ENCODE data around the gene PKN1.
A peak's percentile ranks its signal among the peaks of the same experiment; 100 is the strongest.

PKN1 gene

DNA sequence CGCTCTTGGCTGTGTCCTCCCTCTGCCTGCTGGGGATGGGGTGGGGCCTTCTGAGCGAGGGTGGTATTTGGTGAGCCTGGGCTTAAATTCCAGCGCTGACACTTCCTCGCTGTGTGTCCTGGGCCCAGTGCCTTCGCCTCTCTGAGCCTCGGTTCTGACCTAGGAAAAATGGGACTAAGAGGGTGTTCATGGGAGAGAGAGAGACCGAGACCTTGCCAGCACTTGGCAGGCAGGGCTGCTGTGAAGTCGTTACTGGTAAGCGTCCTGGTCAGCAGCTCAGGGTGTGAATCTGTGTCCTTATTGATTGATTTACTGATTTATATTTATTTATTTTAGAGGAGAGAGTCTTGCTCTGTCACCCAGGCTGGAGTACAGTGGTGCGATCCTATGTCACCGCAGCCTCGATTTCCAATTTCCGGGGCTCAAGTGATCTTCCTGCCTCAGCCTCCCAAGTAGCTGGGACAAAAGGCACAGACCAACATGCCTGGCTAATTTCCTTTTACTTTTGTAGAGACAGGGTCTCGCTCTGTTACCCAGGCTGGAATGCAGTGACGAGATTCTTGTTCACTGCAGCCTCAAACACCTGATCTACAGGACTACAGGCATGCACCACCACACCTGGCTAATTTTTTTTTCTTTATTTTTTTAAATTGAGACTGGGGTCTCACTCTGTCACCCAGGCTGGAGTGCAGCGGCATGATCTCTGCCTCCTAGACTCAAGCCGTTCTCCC lies 2.4 kb downstream of the PKN1 start:
- CTCF ChIA-PET: no interaction called here
- TF ChIP-seq, protein P1, sequence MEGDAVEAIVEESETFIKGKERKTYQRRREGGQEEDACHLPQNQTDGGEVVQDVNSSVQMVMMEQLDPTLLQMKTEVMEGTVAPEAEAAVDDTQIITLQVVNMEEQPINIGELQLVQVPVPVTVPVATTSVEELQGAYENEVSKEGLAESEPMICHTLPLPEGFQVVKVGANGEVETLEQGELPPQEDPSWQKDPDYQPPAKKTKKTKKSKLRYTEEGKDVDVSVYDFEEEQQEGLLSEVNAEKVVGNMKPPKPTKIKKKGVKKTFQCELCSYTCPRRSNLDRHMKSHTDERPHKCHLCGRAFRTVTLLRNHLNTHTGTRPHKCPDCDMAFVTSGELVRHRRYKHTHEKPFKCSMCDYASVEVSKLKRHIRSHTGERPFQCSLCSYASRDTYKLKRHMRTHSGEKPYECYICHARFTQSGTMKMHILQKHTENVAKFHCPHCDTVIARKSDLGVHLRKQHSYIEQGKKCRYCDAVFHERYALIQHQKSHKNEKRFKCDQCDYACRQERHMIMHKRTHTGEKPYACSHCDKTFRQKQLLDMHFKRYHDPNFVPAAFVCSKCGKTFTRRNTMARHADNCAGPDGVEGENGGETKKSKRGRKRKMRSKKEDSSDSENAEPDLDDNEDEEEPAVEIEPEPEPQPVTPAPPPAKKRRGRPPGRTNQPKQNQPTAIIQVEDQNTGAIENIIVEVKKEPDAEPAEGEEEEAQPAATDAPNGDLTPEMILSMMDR (IDR thresholded peaks at IDR 0.05; ENCODE audit: control extremely low read depth, extremely low read depth, low read depth, missing control alignments): no peak

DNA sequence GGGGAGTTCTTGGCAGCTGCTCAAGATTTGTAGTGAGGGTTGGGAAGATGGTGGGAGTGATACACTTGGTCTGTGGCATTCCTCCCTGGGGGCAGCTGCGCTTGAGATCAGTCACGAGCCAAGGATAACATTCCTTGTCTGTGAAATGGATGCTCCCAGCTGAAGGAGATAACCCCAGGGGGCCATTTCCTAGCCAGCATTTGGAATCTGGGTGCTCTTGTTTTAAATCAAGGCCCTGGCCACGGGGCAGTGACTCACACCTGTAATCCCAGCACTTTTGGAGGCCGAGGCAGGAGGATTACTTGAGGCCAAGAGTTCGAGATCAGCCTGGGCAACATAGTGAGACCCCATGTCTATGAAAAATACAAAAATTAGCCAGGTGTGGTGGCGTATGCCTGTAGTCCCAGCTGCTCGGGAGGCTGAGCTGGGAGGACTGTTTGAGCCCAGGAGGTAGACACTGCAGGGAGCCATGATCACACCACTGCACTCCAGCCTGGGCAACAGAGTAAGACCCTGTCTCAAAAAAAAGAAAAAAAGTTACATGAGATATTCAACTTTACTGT lies 4.6 kb downstream of the PKN1 start:
- TF ChIP-seq, protein P1 (IDR thresholded peaks at IDR 0.05; ENCODE audit: control extremely low read depth, extremely low read depth, low read depth, missing control alignments): no peak
- POLR2A ChIA-PET: interaction anchor here (0.7 kb wide), 1 partner anchor 15 kb away, joined by 8 read pairs; no protein-coding TSS in a partner anchor
- CTCF ChIA-PET: interaction anchor here (1.3 to 3.2 kb wide), 2 partner anchors 34 to 42 kb away, joined by 6 to 13 read pairs; no protein-coding TSS in a partner anchor
- DNase-seq (ENCODE audit: extremely low spot score): no peak

More for the DNA sequence above, 2.4 kb downstream of the PKN1 start:
- POLR2A ChIA-PET: no interaction called here
- DNase-seq (ENCODE audit: extremely low spot score): no peak

DNA sequence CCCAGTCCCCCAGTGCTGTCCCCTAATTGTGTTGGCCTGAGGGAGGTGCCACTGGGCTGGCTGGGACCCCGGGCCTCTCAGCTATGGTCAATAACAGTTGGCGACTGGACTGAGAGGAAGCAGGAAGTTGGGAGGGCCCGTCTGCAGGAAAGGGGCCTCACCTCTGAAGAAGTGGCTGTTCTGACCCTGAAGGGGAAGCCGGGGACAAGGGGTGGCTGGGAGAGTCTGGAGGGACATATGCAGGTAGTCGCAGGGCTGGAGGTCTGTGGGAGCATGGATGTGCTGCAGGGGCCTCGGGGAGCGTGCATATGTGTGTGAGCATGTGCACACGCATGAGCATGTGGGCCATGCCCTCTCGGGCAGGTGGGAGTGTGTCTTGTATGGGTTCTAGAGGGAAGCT lies 5.9 kb downstream of the PKN1 start:
- ChIA-PET CTCF (interaction anchor here (3.2 kb wide), 1 partner anchor 41 kb away, joined by 13 read pairs; no protein-coding TSS in a partner anchor), POLR2A (interaction anchor here (0.7 kb wide), 1 partner anchor 108 kb away, joined by 4 read pairs; no protein-coding TSS in a partner anchor)
- TF ChIP-seq, protein P1 (IDR thresholded peaks at IDR 0.05; ENCODE audit: control extremely low read depth, extremely low read depth, low read depth, missing control alignments): no peak
- no peak for DNase-seq (ENCODE audit: extremely low spot score)

DNA sequence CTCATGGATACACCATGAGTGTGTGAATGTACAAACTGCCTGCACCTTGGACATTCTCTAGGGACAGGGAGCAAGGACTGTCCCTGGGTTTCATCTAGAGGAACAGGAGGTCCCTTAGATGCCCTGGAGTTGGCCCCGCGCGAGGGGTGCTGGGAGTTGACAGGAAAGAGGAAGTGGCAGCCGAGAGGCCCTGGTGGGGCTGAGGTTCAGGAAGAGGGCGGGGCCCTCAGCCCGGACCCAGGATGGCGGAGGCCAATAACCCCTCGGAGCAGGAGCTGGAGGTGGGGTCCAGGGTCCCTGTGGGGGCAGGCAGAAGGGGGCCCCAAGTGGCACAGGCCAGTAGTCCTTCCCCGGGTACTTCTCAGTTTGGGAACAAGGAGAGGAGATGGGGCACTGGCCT lies 6.9 kb downstream of the PKN1 start:
- TF ChIP-seq, protein P1 (IDR thresholded peaks at IDR 0.05; ENCODE audit: control extremely low read depth, extremely low read depth, low read depth, missing control alignments): no peak
- DNase-seq (ENCODE audit: extremely low spot score): peak; percentile 90
- ChIA-PET POLR2A (no interaction called here), CTCF (interaction anchor here (1.0 to 4.6 kb wide), 4 partner anchors 9 to 92 kb away, joined by 3 to 18 read pairs (median 3); partner anchors contain the start of gene PKN1)

DNA sequence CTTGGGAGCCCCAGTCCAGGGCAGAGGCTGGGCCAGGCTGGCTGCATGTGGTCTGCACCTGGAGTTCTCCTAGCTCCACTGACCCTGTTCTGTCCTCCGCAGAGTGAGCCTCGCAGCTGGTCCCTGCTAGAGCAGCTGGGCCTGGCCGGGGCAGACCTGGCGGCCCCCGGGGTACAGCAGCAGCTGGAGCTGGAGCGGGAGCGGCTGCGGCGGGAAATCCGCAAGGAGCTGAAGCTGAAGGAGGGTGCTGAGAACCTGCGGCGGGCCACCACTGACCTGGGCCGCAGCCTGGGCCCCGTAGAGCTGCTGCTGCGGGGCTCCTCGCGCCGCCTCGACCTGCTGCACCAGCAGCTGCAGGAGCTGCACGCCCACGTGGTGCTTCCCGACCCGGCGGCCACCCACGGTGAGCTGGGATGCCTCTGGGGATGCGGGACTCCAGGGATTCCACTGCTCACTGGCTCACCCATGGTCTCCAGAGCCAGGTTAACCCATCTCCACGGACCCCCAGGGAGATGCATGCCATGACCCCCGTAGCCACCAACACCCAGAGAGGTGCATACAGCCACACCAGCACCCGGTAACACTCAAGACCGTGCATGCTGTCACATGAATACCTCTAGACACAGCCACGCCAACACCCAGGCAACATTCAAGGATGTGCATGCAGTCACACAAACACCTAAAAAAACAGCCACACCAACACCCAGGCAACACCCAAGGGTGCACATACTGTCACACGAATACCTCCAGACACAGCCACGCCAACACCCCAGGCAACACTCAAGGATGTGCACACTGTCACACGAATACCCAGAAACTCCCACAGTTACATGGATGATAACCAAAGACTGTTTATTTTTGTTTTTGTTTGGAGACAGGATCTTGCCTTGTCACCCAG lies 8.2 kb downstream of the PKN1 start:
- ChIA-PET CTCF (interaction anchor here (0.9 to 4.6 kb wide), 4 partner anchors 10 to 46 kb away, joined by 3 to 18 read pairs (median 3); partner anchors contain the start of gene PKN1), POLR2A (no interaction called here)
- DNase-seq (ENCODE audit: extremely low spot score): no peak
- TF ChIP-seq, protein P1 (IDR thresholded peaks at IDR 0.05; ENCODE audit: control extremely low read depth, extremely low read depth, low read depth, missing control alignments): no peak
